ENCODE data around the gene ZNF778. TPM values are rescaled to one million over a fixed set of nuclear protein-coding genes. Genes with fewer than 3 reads are reported as not detected.

The ZNF778 gene
- total RNA-seq, 1 donor from 2014 or later = 13.7 TPM

- no peak for DNase-seq (ENCODE audit: low read depth, low spot score)
These were observed 23.8 kb upstream of the ZNF778 start for GRCh38 chr16:89193576-89194293.

- no peak for DNase-seq (ENCODE audit: low read depth, low spot score)
These were observed 22.9 kb upstream of the ZNF778 start for GRCh38 chr16:89194340-89195311.

- DNase-seq (ENCODE audit: low read depth, low spot score) = no peak
These were observed 21.9 kb upstream of the ZNF778 start for GRCh38 chr16:89195521-89196171.

- DNase-seq (ENCODE audit: low read depth, low spot score) = no peak
These were observed 20.4 kb upstream of the ZNF778 start for GRCh38 chr16:89197033-89197632.

- DNase-seq (ENCODE audit: low read depth, low spot score) = no peak
These were observed 19.7 kb upstream of the ZNF778 start for GRCh38 chr16:89197633-89198416.

- no peak for DNase-seq (ENCODE audit: low read depth, low spot score)
These were observed 18.9 kb upstream of the ZNF778 start for GRCh38 chr16:89198417-89199240.

- no peak for DNase-seq (ENCODE audit: low read depth, low spot score)
These were observed 18.0 kb upstream of the ZNF778 start for GRCh38 chr16:89199241-89200123.

GRCh38 chr16:89200124-89200849 lies 17.2 kb upstream of the ZNF778 start, which contains the start of gene SLC22A31:
SLC22A31 (minus strand) TSS chr16:89200537; CDS start chr16:89200501, 36 bp downstream.
- no peak for DNase-seq (ENCODE audit: low read depth, low spot score)

GRCh38 chr16:89200850-89201411 lies 16.6 kb upstream of the ZNF778 start:
- DNase-seq (ENCODE audit: low read depth, low spot score) = no peak

GRCh38 chr16:89201439-89202377 lies 15.8 kb upstream of the ZNF778 start:
- no peak for DNase-seq (ENCODE audit: low read depth, low spot score)

- DNase-seq (ENCODE audit: low read depth, low spot score) = no peak
These were observed 14.9 kb upstream of the ZNF778 start for GRCh38 chr16:89202422-89203215.

GRCh38 chr16:89207993-89208392 lies 9.5 kb upstream of the ZNF778 start:
- DNase-seq (ENCODE audit: low read depth, low spot score) = no peak

- no peak for DNase-seq (ENCODE audit: low read depth, low spot score)
These were observed 7.9 kb upstream of the ZNF778 start for GRCh38 chr16:89209522-89210044.

GRCh38 chr16:89210165-89210903 lies 7.2 kb upstream of the ZNF778 start:
- no peak for DNase-seq (ENCODE audit: low read depth, low spot score)

Measured in pulmonary artery endothelial cell (primary cell).